DND-41 (cell line): ENCODE measurements around the gene HRAS.

Experiments used
- ATAC-seq: fragments of 200-7000 bp; cut with Tn5 transposase; 3 replicates; pipeline ENCODE4 v1.9.1; 2021; ENCODE audit warnings: low read depth; ENCODE audit not compliant: insufficient read depth
- DNase-seq: peaks from one replicate; pipeline ENCODE4 v3.0.0-alpha.2; 2020
- H2AFZ ChIP-seq: 2 replicates; pipeline ENCODE4 v1.6.0; 2012; ENCODE audit warnings: low read depth, low read length
- H3K27ac ChIP-seq: 2 replicates; pipeline ENCODE4 v1.5.1; 2012; ENCODE audit warnings: low read length, inconsistent platforms
- H3K27me3 ChIP-seq: fragments of 200-600 bp; sonication (generic); 2 replicates; pipeline ENCODE4 v1.6.0; 2012; ENCODE audit warnings: low read length, mild to moderate bottlenecking, inconsistent platforms; ENCODE audit not compliant: insufficient read depth, poor library complexity
- H3K36me3 ChIP-seq: 2 replicates; pipeline ENCODE4 v1.5.1; 2012; ENCODE audit warnings: low read length, inconsistent platforms; ENCODE audit not compliant: insufficient read depth
- H3K4me1 ChIP-seq: 2 replicates; pipeline ENCODE4 v1.5.1; 2012; ENCODE audit warnings: mild to moderate bottlenecking, low read length; ENCODE audit not compliant: insufficient read depth
- H3K4me2 ChIP-seq: 2 replicates; pipeline ENCODE4 v1.6.0; 2012; ENCODE audit warnings: mild to moderate bottlenecking, moderate library complexity, low read length, inconsistent platforms; ENCODE audit not compliant: insufficient read depth
- H3K4me3 ChIP-seq, 2 experiments: fragments of 200-600 bp in 1 of 2; shearing (Covaris generic) in 1 of 2; 2 replicates each; pipeline ENCODE4 v1.5.1; 2012 to 2016; ENCODE audit warnings: inconsistent platforms in 2 of 2, low read length in 2 of 2, mild to moderate bottlenecking in 2 of 2, low read depth in 1 of 2, moderate library complexity in 1 of 2
- H3K79me2 ChIP-seq: 2 replicates; pipeline ENCODE4 v1.6.0; 2012; ENCODE audit warnings: low read length, inconsistent platforms; ENCODE audit not compliant: insufficient read depth
- H3K9ac ChIP-seq: 2 replicates; pipeline ENCODE4 v1.6.0; 2012; ENCODE audit warnings: low read depth, mild to moderate bottlenecking, inconsistent platforms, low read length, moderate library complexity
- H3K9me3 ChIP-seq: 2 replicates; pipeline ENCODE4 v1.5.1; 2012; ENCODE audit warnings: low read length, moderate library complexity, mild to moderate bottlenecking, inconsistent platforms; ENCODE audit not compliant: insufficient read depth, severe bottlenecking
- H4K20me1 ChIP-seq: 2 replicates; pipeline ENCODE4 v1.6.0; 2012; ENCODE audit warnings: low read length; ENCODE audit not compliant: insufficient read depth
- CTCF ChIP-seq: IDR thresholded peaks from 2 replicates; pipeline ENCODE4 v1.5.1; 2012; ENCODE audit warnings: borderline replicate concordance, low read length, moderate library complexity, mild to moderate bottlenecking; ENCODE audit not compliant: poor library complexity, severe bottlenecking; ENCODE audit errors: extremely low read depth
- EZH2 ChIP-seq: IDR thresholded peaks from 3 replicates; pipeline ENCODE4 v1.6.1; 2012; ENCODE audit warnings: borderline replicate concordance, low read depth, mild to moderate bottlenecking, moderate library complexity, low read length, inconsistent platforms; ENCODE audit not compliant: severe bottlenecking

The HRAS gene

GRCh38 chr11:499201-500076 lies 35.9 kb downstream of the HRAS start:
- Histone ChIP-seq H3K9me3 (no peaks in the 10 kb centered on the region), H3K4me2 (no peak overlapping the region), H2AFZ (no peak overlapping the region), H3K4me1 (peaks cover under 1% of the 10 kb centered on the region; the same call in 1 of the 2 replicates), H3K27me3 (no peaks in the 10 kb centered on the region), H3K4me3 (no peak overlapping the region), H4K20me1 (peaks cover 50% of the 10 kb centered on the region), H3K9ac (no peak overlapping the region), H3K36me3 (peaks cover 84% of the 10 kb centered on the region), H3K79me2 (peaks cover 34% of the 10 kb centered on the region), H3K27ac (no peak overlapping the region)
- no peak for DNase-seq
- no peak for TF ChIP-seq CTCF
- no peak for TF ChIP-seq EZH2
- ATAC-seq: no peak

GRCh38 chr11:498297-499181 lies 36.8 kb downstream of the HRAS start:
- Histone ChIP-seq H3K36me3 (peaks cover 87% of the 10 kb centered on the region), H4K20me1 (peaks cover 45% of the 10 kb centered on the region)

GRCh38 chr11:497565-498296 lies 37.6 kb downstream of the HRAS start:
- Histone ChIP-seq H4K20me1 (peaks cover 42% of the 10 kb centered on the region), H3K27me3 (no peaks in the 10 kb centered on the region), H3K9me3 (no peaks in the 10 kb centered on the region), H3K4me1 (no peaks in the 10 kb centered on the region), H2AFZ (no peak overlapping the region), H3K79me2 (peaks cover 18% of the 10 kb centered on the region), H3K4me3 (no peak overlapping the region), H3K27ac (no peak overlapping the region), H3K4me2 (no peak overlapping the region), H3K36me3 (peaks cover 91% of the 10 kb centered on the region), H3K9ac (no peak overlapping the region)
- no peak for ATAC-seq
- TF ChIP-seq EZH2 (no peak), CTCF (no peak)
- DNase-seq: no peak

More at GRCh38 chr11:498297-499181, 36.8 kb downstream of the HRAS start:
- DNase-seq (no peak), ATAC-seq (no peak)
- H2AFZ ChIP-seq: no peak overlapping the region
- no peak overlapping the region for H3K4me3 ChIP-seq
- no peak overlapping the region for H3K27ac ChIP-seq
- H3K9ac ChIP-seq: no peak overlapping the region
- no peaks in the 10 kb centered on the region for H3K27me3 ChIP-seq
- no peaks in the 10 kb centered on the region for H3K4me1 ChIP-seq
- peaks cover 25% of the 10 kb centered on the region for H3K79me2 ChIP-seq
- TF ChIP-seq CTCF (no peak), EZH2 (no peak)
- no peaks in the 10 kb centered on the region for H3K9me3 ChIP-seq
- no peak overlapping the region for H3K4me2 ChIP-seq
